OCI-LY7 (cell line): ENCODE measurements around the gene RRAD. TPM values are rescaled to one million over a fixed set of nuclear protein-coding genes. Genes with fewer than 3 reads are reported as not detected.

Experiments used
- BruUV-seq: library from RNA; stranded (reverse); fragments of 400-500 nt; replicated peaks from 2 replicates; lab custom pipeline; 2021; lab: Mats Ljungman, UMichigan
- CTCF ChIA-PET: fragments of 300-600 bp; sonication (Branson Sonifier 250); formaldehyde crosslinking; loops from one replicate; lab custom pipeline; 2022; ENCODE audit warnings: antibody characterized with exemption; ENCODE audit not compliant: unreplicated experiment; lab: Charles Lee
- POLR2A ChIA-PET: fragments of 300-600 bp; sonication (Branson Sonifier 250); formaldehyde crosslinking; loops from one replicate; lab custom pipeline; 2022; ENCODE audit warnings: antibody characterized with exemption; lab: Charles Lee
- DNase-seq: peaks from one replicate; pipeline ENCODE4 v3.0.0-alpha.2; 2015; ENCODE audit warnings: low spot score
- H2AFZ ChIP-seq: fragments of 200-600 bp; sonication (generic), shearing (Covaris generic); 2 replicates; pipeline ENCODE4 v1.6.1; 2014; ENCODE audit warnings: mild to moderate bottlenecking, antibody characterized with exemption, low read length, moderate library complexity
- H3K27ac ChIP-seq: fragments of 200-600 bp; sonication (generic); 2 replicates; pipeline ENCODE4 v1.5.1; 2014; ENCODE audit warnings: mixed run types, low read depth, mild to moderate bottlenecking, moderate library complexity, low read length, inconsistent platforms; ENCODE audit not compliant: poor library complexity, severe bottlenecking
- H3K36me3 ChIP-seq: fragments of 200-600 bp; sonication (generic); 2 replicates; pipeline ENCODE4 v1.6.1; 2014; ENCODE audit warnings: mild to moderate bottlenecking, antibody characterized with exemption, low read length, moderate library complexity, mixed read lengths; ENCODE audit not compliant: insufficient read depth
- H3K4me1 ChIP-seq: fragments of 200-600 bp; sonication (generic); 2 replicates; pipeline ENCODE4 v1.5.1; 2014; ENCODE audit warnings: mild to moderate bottlenecking, low read length; ENCODE audit not compliant: insufficient read depth, poor library complexity, severe bottlenecking
- H3K4me2 ChIP-seq: fragments of 200-600 bp; sonication (generic); 2 replicates; pipeline ENCODE4 v1.6.1; 2014; ENCODE audit warnings: mild to moderate bottlenecking, low read length
- H3K4me3 ChIP-seq: fragments of 200-600 bp; sonication (generic); 2 replicates; pipeline ENCODE4 v1.5.1; 2014; ENCODE audit warnings: mild to moderate bottlenecking, low read depth, low read length; ENCODE audit not compliant: poor library complexity, severe bottlenecking
- H3K79me2 ChIP-seq: fragments of 200-600 bp; sonication (generic); 2 replicates; pipeline ENCODE4 v1.6.1; 2016; ENCODE audit warnings: low read depth, mild to moderate bottlenecking, low read length, moderate library complexity, mixed read lengths; ENCODE audit not compliant: insufficient read depth
- H3K9me2 ChIP-seq: fragments of 200-600 bp; sonication (generic); 2 replicates; pipeline ENCODE4 v1.6.1; 2016; ENCODE audit warnings: mild to moderate bottlenecking, low read length, mixed read lengths; ENCODE audit not compliant: insufficient read depth
- H3K9me3 ChIP-seq: fragments of 200-600 bp; sonication (generic); 2 replicates; pipeline ENCODE4 v1.6.1; 2014; ENCODE audit warnings: mild to moderate bottlenecking, mixed run types, low read length, mixed read lengths
- H4K20me1 ChIP-seq: fragments of 200-600 bp; sonication (generic); 2 replicates; pipeline ENCODE4 v1.6.1; 2014; ENCODE audit warnings: mild to moderate bottlenecking, antibody characterized with exemption, low read length, moderate library complexity, mixed read lengths; ENCODE audit not compliant: insufficient read depth
- EZH2phosphoT487 ChIP-seq: fragments of 200-600 bp; sonication (generic); IDR thresholded peaks from 2 replicates; pipeline ENCODE4 v1.6.1; 2018; ENCODE audit warnings: low read depth, borderline replicate concordance, mild to moderate bottlenecking, mixed run types, antibody characterized with exemption, low read length, moderate library complexity, mixed read lengths
- intact Hi-C: fragments of 100-400 bp; cut with micrococcal nuclease; formaldehyde crosslinking; loops from one replicate; pipeline ENCODE4 v1.10.0; 2022; ENCODE audit not compliant: unreplicated experiment
- total RNA-seq, 2 experiments: library from RNA; depleted of rRNA in 1 of 2; stranded (reverse); fragments of >200 nt in 1 of 2; shearing (Covaris generic) in 1 of 2; gene quantifications; 2 replicates each; pipeline ENCODE4 v1.2.3, GENCODE V29; 2014 to 2022
- TF ChIP-seq, protein P1 (sequence below): fragments of 200-600 bp; sonication (generic); conservative IDR thresholded peaks from 2 replicates; pipeline ENCODE4 v1.5.1; 2014; ENCODE audit warnings: mild to moderate bottlenecking, antibody characterized with exemption, low read length, moderate library complexity, mixed read lengths

Gene RRAD
- total RNA-seq, 2 experiments from 2014 or later = 0.09 TPM; not detected in 1

DNA sequence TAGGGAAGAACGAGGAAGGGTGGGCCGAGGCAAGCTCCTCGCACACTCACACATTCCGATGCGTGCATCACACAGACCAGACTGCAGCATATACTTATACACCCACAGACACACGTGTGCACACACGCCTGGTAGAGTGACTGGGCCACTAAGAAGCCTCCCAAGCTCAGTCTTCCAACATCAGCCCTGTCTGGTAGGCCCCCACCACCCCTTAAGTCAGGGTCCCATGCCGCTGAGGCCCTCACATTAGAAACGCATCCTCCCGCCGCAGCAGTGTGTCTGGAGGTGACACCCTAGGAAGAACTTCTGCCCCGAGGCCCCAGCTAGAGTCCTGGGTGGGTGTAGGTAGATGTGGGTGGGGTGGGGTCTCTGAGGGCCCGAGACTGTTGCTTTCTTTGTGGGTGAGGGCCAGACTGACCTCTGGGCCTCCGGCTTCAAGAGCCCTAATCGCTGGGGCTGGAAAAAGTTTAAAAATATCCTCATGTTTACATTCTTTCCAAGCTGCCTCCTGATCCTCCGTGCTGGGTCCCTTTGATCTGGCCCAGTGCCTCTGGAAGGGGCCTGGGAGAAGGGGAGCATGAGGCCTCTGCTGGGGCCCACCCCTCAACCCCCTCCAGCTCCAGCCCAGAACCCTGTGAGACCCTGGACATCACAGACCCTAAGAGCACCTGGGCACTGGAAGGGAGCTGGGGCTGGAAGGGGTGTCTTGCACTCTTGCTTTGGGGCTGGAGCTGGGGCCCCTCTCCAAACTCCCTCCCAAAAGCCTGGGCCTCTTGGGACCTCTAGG lies 20.3 kb downstream of the RRAD start:
- ChIA-PET CTCF (no interaction called here), POLR2A (interaction anchor here (0.7 kb wide), 1 partner anchor 10 kb away, joined by 3 read pairs; no protein-coding TSS in a partner anchor)
- Histone ChIP-seq H4K20me1 (no peaks in the 10 kb centered on the region), H3K4me3 (no peak overlapping the region), H3K36me3 (no peaks in the 10 kb centered on the region), H2AFZ (no peak overlapping the region), H3K9me2 (no peaks in the 10 kb centered on the region), H3K4me2 (no peak overlapping the region), H3K79me2 (no peaks in the 10 kb centered on the region), H3K9me3 (no peaks in the 10 kb centered on the region), H3K4me1 (no peaks in the 10 kb centered on the region), H3K27ac (no peak overlapping the region)
- no TSS peak for BruUV-seq
- TF ChIP-seq EZH2phosphoT487 = no peak
- TF ChIP-seq, protein P1, sequence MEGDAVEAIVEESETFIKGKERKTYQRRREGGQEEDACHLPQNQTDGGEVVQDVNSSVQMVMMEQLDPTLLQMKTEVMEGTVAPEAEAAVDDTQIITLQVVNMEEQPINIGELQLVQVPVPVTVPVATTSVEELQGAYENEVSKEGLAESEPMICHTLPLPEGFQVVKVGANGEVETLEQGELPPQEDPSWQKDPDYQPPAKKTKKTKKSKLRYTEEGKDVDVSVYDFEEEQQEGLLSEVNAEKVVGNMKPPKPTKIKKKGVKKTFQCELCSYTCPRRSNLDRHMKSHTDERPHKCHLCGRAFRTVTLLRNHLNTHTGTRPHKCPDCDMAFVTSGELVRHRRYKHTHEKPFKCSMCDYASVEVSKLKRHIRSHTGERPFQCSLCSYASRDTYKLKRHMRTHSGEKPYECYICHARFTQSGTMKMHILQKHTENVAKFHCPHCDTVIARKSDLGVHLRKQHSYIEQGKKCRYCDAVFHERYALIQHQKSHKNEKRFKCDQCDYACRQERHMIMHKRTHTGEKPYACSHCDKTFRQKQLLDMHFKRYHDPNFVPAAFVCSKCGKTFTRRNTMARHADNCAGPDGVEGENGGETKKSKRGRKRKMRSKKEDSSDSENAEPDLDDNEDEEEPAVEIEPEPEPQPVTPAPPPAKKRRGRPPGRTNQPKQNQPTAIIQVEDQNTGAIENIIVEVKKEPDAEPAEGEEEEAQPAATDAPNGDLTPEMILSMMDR = no peak
- DNase-seq = no peak
- intact Hi-C loops = no loop called here

DNA sequence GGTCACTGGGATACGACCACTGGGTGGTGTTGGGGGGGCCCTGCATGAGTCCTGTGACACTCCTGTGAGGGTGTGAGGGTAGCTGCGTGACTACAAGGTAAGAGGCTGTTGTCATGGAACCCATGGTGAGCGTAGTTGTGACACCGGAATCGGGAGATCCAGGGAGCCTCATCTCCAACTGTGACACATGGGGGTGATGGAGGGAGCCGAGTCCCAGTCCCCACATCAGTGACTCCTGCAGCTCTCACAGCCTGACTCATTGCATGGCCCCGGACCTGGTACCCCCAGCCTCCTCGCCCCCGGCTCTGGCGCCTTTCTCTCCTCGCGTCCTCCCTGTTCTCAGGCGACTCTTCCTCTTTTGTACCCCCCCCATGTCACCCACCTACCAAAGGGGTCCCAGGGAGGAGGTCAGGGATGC lies 20.9 kb downstream of the RRAD start:
- CTCF ChIA-PET = no interaction called here

More for the DNA sequence above, 20.9 kb downstream of the RRAD start:
- no peaks in the 10 kb centered on the region for H3K79me2 ChIP-seq
- H3K9me2 ChIP-seq = no peaks in the 10 kb centered on the region
- H2AFZ ChIP-seq = no peak overlapping the region
- no peak overlapping the region for H3K4me3 ChIP-seq
- no peak for DNase-seq
- no peak overlapping the region for H3K27ac ChIP-seq
- POLR2A ChIA-PET = interaction anchor here (0.7 kb wide), 1 partner anchor 9 kb away, joined by 3 read pairs; no protein-coding TSS in a partner anchor
- TF ChIP-seq, protein P1 = no peak
- no peak for TF ChIP-seq EZH2phosphoT487
- H3K9me3 ChIP-seq = no peaks in the 10 kb centered on the region
- no peaks in the 10 kb centered on the region for H3K36me3 ChIP-seq
- H3K4me2 ChIP-seq = no peak overlapping the region
- no TSS peak for BruUV-seq
- intact Hi-C loops = no loop called here
- no peaks in the 10 kb centered on the region for H3K4me1 ChIP-seq
- H4K20me1 ChIP-seq = no peaks in the 10 kb centered on the region
